ENCODE results near the gene RD3L.
"Not testable (repeated sequence)": the region's sequence is repeated elsewhere in the genome, so short reads cannot be mapped to it uniquely, and the experiment has no call there.

RD3L gene

DNA sequence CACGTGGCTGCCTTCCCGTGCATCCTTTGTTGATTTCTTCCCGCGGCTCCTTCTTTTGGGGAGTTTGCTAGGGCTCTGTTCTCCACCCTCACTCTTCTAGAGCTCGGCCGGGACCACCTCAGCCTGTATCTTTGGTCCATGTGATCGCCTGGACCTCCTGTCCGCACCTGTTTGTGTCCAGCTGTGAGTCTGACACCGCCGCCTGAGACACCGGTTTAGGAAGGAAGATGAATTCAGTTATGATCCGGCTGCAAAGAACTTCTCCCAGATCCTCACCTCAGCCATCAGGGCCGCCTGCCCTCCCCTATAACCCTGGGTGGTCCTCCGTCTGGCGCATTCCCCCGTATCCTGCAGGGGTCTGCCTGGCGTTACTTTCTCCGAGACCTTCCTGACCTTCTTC lies 14.8 kb downstream of the RD3L start:
- DNase-seq (ENCODE audit: low spot score): no peak

DNA sequence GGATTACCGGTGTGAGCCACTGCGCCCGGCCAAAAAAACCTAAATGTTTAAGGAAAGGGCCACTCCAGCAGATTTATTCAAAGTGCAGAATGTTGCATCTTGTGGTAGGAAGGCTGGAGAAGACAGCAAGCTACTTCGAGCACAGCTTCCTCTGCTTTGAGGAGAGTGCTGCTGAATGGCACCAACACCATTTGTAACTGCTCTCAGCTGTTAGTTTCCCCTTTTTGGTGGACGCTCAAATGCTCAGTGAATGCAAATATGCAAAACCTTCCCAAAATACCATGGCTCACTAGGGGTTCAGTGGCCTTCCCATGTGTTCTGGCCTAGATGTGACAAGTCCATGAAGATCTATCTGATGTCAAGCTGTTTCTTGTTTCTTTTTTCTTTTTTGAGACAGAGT lies 17.0 kb downstream of the RD3L start:
- DNase-seq (ENCODE audit: low spot score): no peak

DNA sequence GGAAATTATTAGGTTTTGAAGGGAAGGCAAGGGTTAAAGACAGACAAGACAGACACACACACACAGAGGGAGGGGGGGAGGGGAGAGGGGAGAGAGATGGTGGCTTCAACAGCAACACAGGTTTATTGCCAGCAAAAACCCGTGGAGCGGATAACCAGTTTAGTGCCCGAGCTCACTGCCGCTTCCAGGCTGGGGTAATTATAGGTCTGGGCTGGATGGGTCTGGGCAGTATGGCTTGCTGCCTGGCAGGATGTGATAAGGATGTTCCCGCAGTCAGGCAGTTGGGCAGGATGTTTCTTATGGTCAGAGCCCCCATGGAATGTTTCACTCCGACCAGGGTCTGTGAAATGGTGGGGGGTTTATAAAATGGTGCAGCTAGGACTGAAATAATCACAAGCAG lies 18.5 kb downstream of the RD3L start:
- DNase-seq (ENCODE audit: low spot score): no peak

DNA sequence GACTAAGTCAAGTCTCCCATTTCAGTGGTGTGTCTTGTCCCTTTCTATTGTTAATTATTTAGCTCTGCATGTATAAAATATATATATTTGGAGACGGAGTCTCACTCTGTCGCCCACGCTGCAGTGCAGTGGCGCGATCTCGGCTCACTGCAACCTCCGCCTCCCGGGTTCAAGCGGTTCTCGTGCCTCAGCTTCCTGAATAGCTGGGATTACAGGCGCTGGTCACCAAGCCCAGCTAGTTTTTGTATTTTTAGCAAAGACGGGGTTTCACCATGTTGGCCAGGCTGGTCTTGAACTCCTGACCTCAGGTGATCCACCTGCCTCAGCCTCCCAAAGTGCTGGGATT lies 20.5 kb downstream of the RD3L start:
- not testable (repeated sequence) for DNase-seq (ENCODE audit: low spot score)

DNA sequence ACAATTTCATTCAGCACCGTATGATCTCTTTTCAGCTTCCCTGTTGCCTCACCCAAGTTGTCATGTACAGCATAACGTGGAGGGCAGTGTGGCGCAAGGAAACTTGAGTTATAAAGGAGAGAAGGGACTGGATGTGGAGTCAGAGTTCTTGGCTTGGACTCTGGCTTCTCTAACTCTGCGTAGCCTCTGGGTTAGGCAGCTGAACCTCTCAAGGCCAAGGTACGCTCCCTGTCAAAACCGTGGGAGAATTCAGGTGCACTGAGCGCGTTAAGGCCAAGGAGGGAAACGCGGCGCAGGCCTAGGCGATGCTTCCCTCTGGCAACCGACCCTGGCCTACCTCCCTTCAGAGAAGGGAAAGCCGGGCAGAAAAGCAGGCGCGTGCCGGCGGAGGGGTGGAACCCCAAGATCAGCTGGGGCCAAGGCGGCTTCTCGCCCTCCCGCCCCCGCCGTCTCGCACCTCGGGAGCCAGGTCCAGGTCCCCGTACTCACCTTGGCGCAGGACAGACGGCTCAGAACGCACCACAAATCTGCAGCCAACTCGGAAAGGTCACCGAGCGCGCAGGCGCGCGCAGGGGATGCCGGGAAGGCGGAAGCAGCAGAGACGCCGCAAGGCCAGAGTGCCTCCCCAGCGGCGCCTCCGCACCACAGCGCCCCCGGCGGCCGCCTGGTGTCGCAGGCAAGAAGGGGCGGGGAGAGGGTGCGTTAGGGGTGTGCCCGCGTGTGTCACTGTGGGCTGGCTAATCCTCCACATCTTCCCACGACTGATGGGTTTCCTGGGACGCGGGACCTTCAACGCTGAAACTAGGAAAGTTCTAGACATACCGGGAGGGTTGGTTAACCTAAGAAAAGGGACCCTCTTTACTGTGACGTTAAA lies 21.1 kb downstream of the RD3L start:
- DNase-seq (ENCODE audit: low spot score): peak; percentile 94

DNA sequence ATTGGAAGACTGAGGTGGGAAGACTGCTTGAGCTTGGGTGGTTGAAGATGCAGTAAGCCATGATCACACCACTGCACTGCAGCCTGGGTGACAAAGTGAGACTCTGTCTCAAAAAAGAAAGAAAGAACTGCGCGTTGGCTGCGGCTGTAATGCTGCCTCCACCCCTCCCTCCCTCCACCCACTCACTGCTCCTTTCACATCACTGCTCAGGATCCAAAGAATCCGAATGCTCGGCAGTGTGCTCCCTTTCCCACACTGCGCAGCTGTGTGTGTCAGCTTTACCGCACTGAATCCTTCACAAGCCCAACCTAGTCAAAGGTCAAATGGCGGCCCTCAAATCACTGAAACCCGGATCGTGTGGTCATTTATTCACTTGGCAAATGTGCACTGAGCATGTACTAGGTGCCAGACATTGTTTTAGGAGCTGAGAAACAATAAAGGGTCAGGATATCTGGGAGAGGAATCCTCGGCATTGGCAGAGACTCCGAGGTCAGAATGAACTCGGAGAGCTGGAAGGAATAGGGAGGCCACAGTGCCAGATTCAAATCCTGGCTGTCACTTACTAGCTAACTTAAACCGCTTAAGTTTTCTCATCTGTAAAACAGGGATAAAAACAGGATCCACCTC lies 25.6 kb downstream of the RD3L start:
- DNase-seq (ENCODE audit: low spot score): no peak

DNA sequence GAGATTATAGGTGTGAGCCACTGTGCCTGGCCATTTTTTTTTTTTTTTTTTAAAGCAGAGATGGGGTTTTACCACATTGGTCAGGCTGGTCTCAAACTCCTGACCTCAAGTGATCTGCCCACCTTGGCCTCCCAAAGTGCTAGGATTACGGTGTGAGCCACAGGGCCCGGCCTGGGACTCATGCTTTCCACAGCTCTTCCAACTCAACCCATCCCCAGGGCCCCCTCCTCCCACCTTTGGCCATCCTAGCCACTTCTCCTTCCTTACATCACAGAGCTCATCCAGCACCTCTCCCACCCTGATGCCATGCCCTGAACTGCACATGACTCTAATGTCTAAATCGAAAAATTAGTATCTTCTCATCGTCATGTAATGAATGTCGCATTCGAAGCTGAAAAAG lies 26.7 kb downstream of the RD3L start:
- no peak for DNase-seq (ENCODE audit: low spot score)

DNA sequence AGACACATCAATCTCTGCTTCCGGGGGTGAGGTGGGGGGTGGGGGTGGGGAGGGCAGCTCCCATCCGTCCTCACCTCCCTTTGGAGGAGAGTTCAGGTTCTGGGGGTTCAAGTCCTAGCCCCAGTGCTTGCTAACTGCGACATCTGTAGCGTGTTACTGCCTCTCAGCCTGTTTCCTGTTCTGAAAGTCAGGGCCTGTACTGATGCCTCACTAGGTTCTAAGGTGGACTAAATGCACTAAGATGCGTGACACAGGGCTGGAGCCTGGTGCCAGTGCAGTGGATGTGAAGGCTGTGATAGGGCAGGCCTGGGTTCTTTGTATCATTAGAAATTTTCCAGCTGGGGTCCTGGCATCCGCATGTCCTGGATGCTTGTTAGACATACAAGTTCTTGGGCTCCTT lies 31.3 kb downstream of the RD3L start:
- DNase-seq (ENCODE audit: low spot score): no peak

DNA sequence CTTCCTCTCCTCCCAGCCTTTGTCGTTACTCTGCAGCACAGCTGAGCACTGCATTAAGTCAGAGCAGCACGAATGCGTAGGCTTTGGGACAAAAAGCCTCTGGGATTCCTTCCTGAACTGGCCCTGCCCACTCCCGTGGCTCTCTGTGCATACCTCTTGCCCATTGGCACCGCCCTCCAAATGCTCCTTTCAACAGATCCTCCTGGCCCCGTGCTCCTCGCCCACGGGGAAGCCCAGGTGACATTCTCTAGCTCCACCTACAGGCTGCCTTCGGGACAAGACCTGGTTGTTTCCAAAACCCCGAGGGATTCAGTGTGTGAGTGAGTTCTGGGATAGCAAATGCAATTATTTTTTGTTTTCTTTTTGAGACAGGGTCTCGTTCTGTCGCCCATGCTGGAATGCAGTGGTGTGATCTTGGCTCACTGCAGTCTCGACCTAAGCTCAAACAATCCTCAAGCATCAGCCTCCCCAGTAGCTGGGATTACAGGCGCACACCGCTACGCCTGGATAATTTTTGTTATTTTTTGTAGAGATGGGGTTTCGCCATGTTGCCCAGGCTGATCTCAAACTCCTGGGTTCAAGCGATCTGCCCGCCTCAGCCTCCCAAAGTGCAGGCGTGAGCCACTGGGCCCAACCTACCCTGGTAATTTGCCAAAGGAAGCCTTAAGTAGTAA lies 31.9 kb downstream of the RD3L start:
- peak; percentile 73 for DNase-seq (ENCODE audit: low spot score)

DNA sequence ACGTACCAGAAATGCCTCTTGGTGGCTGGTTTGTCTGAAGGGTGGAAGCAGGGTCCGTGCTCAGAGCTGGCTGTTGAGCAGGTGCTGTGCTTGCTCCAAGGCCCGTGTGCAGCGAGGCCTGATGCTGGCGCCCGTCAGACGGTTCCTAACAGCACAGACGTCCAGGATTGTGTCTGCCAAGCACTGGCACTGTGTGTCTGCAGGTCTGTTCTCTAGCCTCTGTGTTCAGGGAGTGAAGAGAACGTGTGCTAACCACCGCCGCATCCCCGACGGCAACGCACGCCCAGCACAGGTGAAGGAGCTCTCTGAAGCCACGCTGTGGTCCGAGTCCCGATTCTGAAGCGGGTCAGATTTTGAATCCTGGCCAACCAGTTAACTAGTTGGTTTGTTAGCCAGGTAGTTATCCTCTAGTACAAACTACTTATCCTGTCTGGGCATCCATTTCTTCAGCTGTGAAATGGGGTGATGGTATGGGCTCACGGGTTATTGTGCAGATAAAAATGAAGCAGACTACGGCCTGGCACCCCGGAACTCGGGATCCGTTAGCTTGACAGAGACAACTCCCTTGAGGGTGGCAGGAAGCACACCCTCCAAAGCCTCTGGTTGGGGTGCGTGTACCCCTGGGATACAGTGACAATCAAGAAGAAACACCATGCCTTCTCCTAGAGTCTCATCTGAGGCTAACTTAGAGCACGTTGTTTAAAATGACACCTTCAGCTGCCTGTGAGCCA lies 32.6 kb downstream of the RD3L start:
- DNase-seq (ENCODE audit: low spot score): no peak

DNA sequence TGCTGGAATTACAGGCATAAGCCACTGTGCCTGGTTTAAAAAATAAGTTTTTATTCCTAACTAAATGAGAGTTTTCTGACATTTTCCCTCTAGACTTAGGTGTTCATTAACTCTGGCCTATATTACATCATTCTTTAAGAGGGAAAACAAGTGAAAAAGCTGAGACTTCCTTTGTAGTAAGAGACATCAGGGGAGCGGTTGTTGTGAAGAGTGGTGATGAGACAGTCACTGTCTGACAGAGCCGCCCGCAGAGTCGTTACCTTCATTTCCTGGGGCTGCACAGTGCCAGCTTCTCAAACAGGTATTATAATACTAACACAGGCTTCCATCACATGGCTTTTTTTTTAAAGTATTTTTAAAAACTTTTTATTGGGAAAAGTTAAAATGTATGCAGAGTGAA lies 33.7 kb downstream of the RD3L start:
- no peak for DNase-seq (ENCODE audit: low spot score)

DNA sequence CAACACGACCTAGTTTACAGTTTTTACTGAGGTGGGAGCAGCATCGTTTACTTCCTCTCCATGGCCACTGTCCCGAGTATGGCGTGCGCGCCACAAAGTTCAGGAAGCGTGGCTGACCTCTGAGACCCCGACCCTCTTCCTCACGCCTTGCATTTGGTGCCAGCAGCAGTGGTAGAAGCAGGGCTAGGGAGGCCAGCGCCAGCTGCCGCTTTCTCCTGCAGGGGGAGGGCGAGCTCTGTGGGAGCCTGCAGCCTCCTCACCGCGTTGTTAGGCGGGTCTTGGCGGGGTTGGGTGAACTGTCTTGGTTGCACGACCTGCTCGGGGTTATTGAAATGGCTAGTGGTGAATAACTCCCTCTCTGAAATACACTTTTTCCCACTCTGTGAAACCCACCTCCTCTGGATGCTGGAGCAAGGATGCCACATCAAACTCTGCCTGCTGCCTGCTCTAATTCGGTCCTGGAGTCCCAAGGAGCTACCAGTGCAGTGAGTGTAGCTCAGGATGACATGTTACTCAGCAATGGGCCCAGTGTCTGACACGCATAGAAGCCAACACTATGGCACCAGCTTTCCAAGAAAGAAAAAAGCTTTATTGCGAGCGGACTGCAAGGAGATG lies 36.4 kb downstream of the RD3L start:
- no peak for DNase-seq (ENCODE audit: low spot score)

DNA sequence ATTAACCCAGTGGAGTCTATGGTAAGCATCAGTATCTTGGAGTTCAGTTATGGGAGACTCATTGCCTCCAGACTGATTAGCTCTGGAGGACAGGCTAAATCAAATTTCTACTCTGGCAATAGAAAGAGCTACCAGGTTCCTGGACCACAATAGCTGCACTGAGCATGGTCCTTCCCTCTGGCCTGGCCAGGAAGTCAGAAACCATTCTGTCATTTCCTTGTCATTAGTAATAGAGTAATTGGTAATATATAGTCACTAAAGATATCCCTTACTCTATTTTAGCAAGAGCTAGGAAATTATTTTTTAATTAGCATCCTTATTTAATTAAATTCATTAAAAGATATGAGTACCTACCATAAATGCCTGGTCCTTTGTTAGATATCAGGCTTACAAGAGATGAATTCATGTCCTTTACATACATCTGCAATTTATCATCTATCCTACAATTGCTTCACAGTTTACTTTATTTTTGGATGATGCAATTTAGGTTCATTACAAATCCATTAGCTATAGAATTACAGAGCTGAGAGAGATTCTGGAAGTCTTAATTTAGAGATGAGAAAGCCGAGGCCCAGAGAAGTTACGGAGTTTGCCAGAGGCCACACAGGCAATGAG lies 37.7 kb downstream of the RD3L start:
- DNase-seq (ENCODE audit: low spot score): no peak

DNA sequence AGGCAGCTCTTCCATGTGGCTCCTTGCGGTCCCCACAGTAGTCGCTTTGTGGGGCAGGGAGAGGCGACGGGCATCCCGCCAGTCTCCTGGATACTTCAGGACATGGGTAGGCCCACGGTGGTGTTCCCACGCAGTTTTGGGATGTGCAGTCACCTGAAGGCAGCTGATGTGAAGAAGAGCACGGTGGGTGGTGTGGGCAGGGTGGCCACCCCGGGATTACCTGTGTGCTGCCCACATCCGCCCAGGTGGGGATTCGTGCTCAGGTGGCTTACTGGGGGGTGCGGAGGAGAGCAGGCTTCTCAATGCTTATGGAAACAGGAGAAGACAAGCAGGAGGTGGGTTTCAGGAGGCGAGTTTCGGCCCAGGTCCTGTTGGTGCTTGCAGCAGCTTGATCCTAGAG lies 42.5 kb downstream of the RD3L start:
- DNase-seq (ENCODE audit: low spot score): no peak

DNA sequence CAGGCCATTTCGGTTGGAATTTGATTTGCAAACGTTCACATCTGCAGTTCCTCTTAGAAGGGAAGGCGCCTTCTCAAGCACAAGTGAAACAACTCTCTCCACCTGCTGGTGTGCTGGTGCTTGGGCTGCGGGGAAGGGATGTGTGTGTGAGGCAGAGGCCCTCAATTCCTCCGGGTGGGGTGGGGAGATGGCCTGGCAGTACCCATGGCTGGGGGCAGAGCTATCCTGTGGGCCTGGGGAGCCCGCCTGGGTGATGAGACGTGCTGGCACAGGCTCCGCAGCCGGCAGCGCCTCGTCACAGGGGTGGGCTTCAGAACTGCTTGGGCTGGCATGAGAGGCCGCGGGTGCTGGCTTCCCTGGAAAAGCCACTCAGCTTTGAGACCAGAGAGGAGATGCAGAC lies 43.0 kb downstream of the RD3L start:
- no peak for DNase-seq (ENCODE audit: low spot score)

DNA sequence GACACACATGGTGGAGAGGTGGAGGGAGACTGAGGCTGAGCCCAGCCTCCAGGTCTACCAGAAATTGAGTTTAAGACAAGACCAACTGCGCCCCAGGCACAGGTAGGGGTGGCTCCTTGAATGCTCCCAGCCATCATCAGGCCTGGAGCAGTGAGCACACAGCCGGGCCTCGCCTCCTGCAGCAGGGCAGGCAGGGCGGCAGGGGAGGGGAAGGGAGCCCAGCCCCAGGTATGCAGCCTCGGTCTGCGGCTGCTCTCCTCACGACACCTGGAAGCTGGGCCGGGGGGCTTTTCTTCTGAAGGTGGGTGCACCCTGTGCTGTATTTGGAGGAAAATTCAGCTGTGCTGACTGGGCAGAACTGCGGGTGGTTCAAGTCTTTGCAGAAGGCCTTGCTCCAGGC lies 43.6 kb downstream of the RD3L start:
- DNase-seq (ENCODE audit: low spot score): no peak

DNA sequence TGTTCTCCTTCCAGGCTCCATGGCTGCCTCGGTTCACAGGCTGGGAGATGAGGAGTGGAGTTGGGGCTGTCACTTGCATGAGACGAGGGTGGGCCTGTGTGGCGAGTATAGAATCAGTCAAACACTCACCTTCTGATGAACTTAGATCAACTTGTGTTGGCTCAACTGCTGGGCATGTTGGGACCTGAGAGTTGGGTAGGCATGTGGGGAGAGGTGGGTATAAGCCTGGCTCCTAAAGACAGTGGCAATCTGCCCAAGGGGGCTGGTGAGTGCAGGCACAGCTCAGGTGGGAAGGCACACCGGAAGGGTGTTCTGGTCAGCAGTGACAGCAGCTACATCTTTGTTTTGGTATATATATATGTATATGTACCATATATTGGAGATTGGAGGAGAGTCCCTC lies 44.1 kb downstream of the RD3L start:
- DNase-seq (ENCODE audit: low spot score): no peak

DNA sequence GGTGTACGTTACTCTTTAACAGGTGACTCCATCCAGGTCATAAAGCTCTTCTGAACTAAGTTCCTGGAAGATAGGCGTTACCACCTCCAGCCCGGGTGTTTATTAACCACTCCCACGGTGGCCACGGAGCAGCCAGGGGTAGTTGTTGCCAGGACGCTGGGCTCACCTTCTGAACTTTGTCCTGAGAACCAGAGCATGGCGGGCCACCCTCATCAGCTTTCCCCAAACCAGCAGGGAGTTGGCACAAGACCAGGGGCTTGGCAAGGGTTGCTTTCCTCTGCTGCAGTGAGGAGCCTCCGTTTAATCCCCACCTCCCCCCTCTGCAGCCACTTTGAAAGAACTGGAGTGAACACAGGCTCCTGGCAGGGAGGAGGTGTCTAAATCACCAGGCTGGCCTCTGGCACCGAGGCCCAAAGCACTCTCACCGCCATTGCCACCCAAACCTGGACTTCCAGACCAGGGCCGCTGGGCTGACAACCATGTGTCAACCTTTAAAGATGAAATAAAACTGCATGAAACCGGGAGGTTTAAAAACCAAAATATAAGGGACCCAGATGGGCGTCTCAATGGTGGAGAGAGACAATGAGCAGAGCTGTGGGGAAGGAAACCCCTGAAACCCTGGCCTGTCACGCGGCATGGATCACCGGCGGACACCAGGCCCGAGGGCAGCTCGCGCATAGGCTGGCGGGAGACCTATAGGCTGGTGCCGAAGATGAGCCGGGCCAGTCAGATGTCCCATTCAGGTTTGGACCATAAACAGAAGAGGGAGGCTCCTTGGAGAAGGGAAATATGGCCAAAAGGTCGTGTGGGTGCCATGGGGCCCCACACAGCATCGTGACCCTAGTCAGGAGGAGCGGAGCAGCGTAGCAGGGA lies 45.0 kb downstream of the RD3L start:
- DNase-seq (ENCODE audit: low spot score): no peak

DNA sequence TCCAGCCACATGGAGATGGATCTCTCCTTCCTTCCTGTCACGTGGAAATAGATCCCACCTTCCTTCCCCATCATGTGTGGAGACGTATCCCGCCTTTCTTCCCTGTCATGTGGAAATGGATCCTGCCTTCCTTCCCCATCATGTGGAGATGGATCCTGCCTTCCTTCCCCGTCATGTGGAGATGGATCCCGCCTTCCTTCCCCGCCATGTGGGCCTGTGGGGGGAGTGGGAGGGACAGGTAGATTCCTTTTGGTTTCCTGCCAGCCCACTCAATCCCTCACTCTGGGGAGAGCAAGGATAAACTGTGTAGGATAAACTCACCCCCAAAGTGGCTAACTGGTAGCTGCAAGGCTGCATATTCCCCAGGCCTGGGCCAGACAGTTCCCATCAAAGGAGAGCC lies 45.8 kb downstream of the RD3L start:
- DNase-seq (ENCODE audit: low spot score): no peak

DNA sequence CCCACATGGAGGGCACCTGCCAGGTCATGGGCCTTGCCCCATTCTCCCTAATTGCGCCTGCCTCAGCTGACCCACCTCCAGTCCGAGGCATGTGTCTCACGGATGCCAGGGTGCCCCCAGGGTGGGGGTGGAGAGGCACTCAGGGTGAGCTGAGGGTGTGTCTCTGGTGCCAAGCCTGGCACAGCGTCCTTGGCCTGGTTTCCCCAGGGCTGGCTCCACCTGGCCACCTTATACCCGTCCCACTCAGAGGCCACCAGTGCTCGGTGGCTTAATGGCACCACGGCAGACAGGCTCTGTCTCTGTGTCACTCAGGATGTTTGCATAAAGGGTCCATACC lies 47.6 kb downstream of the RD3L start:
- DNase-seq (ENCODE audit: low spot score): no peak

Data from activated CD4-positive, alpha-beta T cell treated with anti-CD3 and anti-CD28 coated beads, Interleukin-2, Interleukin-4, amounts not matched to agents 100 ng/mL and 50 ng/mL, durations not matched to agents 16 hours and 8 hours (primary cell).